ENCODE results near the gene SNX5.
A peak's percentile ranks its signal among the peaks of the same experiment; 100 is the strongest.

Gene SNX5

GRCh38 chr20:17912916-17913315, 55.7 kb downstream of the SNX5 start:
- H3K4ac ChIP-seq (ENCODE audit: low read depth in 1 of 2, low read length in 2 of 2) = no peak overlapping the region
- no peak overlapping the region for H2AK5ac ChIP-seq (ENCODE audit: low read length, severe bottlenecking)
- no peak overlapping the region for H2BK5ac ChIP-seq (ENCODE audit: low read depth, low read length, poor library complexity, severe bottlenecking)
- H3K4me2 ChIP-seq (ENCODE audit: low read length, poor library complexity, severe bottlenecking) = no peak overlapping the region
- no peak for DNase-seq
- H2BK12ac ChIP-seq (ENCODE audit: low read length in 2 of 2) = no peak overlapping the region
- WGBS = 70% methylated on average over 2 of the region's 2 CpGs
- no peak overlapping the region for H3K18ac ChIP-seq (ENCODE audit: low read depth in 1 of 2, low read length in 2 of 2)
- H3K36me3 ChIP-seq (ENCODE audit: control insufficient read depth in 1 of 2, insufficient read depth in 2 of 2, low read depth in 1 of 2, low read length in 2 of 2) = no peaks in the 10 kb centered on the region
- no peak overlapping the region for H3K27ac ChIP-seq (ENCODE audit: low read length, poor library complexity, severe bottlenecking)
- H2BK120ac ChIP-seq (ENCODE audit: low read depth, low read length) = no peak overlapping the region
- H2BK15ac ChIP-seq (ENCODE audit: low read depth, poor library complexity, severe bottlenecking) = no peak overlapping the region
- no peaks in the 10 kb centered on the region for H3K27me3 ChIP-seq (ENCODE audit: control insufficient read depth in 1 of 2, insufficient read depth in 1 of 2, low read length in 2 of 2)
- H3K14ac ChIP-seq (ENCODE audit: low read length in 2 of 2) = no peak overlapping the region
- no peaks in the 10 kb centered on the region for H3K9me3 ChIP-seq (ENCODE audit: control insufficient read depth, low read length)
- H3K79me1 ChIP-seq (replicated peaks; ENCODE audit: low read length, poor library complexity, severe bottlenecking) = no peaks in the 10 kb centered on the region
- peak overlapping the region; percentile 2 for H3K9ac ChIP-seq (ENCODE audit: low read length)
- H3K4me1 ChIP-seq (ENCODE audit: control insufficient read depth, insufficient read depth, low read depth, low read length) = peaks cover 2% of the 10 kb centered on the region
- no peak overlapping the region for H3K23ac ChIP-seq (ENCODE audit: low read length in 2 of 2)
- H4K91ac ChIP-seq (ENCODE audit: low read length) = no peak overlapping the region
- H4K8ac ChIP-seq (ENCODE audit: low read length) = no peak overlapping the region
- no peak overlapping the region for H2AFZ ChIP-seq (ENCODE audit: low read depth, low read length)
- H3K4me3 ChIP-seq (ENCODE audit: insufficient read depth in 1 of 2, low read depth in 1 of 2, low read length in 2 of 2) = no peak overlapping the region

- H3K4me3 ChIP-seq (ENCODE audit: insufficient read depth in 1 of 2, low read depth in 1 of 2, low read length in 2 of 2) = no peak overlapping the region
- no peak overlapping the region for H2BK12ac ChIP-seq (ENCODE audit: low read length in 2 of 2)
- no peak overlapping the region for H3K4me2 ChIP-seq (ENCODE audit: low read length, poor library complexity, severe bottlenecking)
- no peak overlapping the region for H2BK5ac ChIP-seq (ENCODE audit: low read depth, low read length, poor library complexity, severe bottlenecking)
- no peak overlapping the region for H4K8ac ChIP-seq (ENCODE audit: low read length)
- no peaks in the 10 kb centered on the region for H3K79me1 ChIP-seq (replicated peaks; ENCODE audit: low read length, poor library complexity, severe bottlenecking)
- no peak overlapping the region for H4K91ac ChIP-seq (ENCODE audit: low read length)
- H3K4ac ChIP-seq (ENCODE audit: low read depth in 1 of 2, low read length in 2 of 2) = no peak overlapping the region
- H2AFZ ChIP-seq (ENCODE audit: low read depth, low read length) = no peak overlapping the region
- no peaks in the 10 kb centered on the region for H3K27me3 ChIP-seq (ENCODE audit: control insufficient read depth in 1 of 2, insufficient read depth in 1 of 2, low read length in 2 of 2)
- H2BK120ac ChIP-seq (ENCODE audit: low read depth, low read length) = no peak overlapping the region
- no peak overlapping the region for H2BK15ac ChIP-seq (ENCODE audit: low read depth, poor library complexity, severe bottlenecking)
- H2AK5ac ChIP-seq (ENCODE audit: low read length, severe bottlenecking) = no peak overlapping the region
- no peak overlapping the region for H3K27ac ChIP-seq (ENCODE audit: low read length, poor library complexity, severe bottlenecking)
- no peak overlapping the region for H3K14ac ChIP-seq (ENCODE audit: low read length in 2 of 2)
- H3K4me1 ChIP-seq (ENCODE audit: control insufficient read depth, insufficient read depth, low read depth, low read length) = peaks cover 2% of the 10 kb centered on the region
- no peaks in the 10 kb centered on the region for H3K36me3 ChIP-seq (ENCODE audit: control insufficient read depth in 1 of 2, insufficient read depth in 2 of 2, low read depth in 1 of 2, low read length in 2 of 2)
- H3K9me3 ChIP-seq (ENCODE audit: control insufficient read depth, low read length) = no peaks in the 10 kb centered on the region
- WGBS = 65% methylated on average over 4 of the region's 4 CpGs
- no peak overlapping the region for H3K9ac ChIP-seq (ENCODE audit: low read length)
- no peak overlapping the region for H3K23ac ChIP-seq (ENCODE audit: low read length in 2 of 2)
- no peak for DNase-seq
- H3K18ac ChIP-seq (ENCODE audit: low read depth in 1 of 2, low read length in 2 of 2) = no peak overlapping the region
These were observed 56.7 kb downstream of the SNX5 start for GRCh38 chr20:17911927-17912326.

GRCh38 chr20:17910828-17911294, 57.7 kb downstream of the SNX5 start:
- Histone ChIP-seq H3K4me3 (ENCODE audit: insufficient read depth in 1 of 2, low read depth in 1 of 2, low read length in 2 of 2) (no peak overlapping the region), H3K9ac (ENCODE audit: low read length) (peak overlapping the region; percentile 48), H2BK15ac (ENCODE audit: low read depth, poor library complexity, severe bottlenecking) (no peak overlapping the region), H3K9me3 (ENCODE audit: control insufficient read depth, low read length) (no peaks in the 10 kb centered on the region), H4K91ac (ENCODE audit: low read length) (no peak overlapping the region), H3K36me3 (ENCODE audit: control insufficient read depth in 1 of 2, insufficient read depth in 2 of 2, low read depth in 1 of 2, low read length in 2 of 2) (no peaks in the 10 kb centered on the region), H3K14ac (ENCODE audit: low read length in 2 of 2) (peak overlapping the region in 1 of 2 experiments; percentile 80), H3K27me3 (ENCODE audit: control insufficient read depth in 1 of 2, insufficient read depth in 1 of 2, low read length in 2 of 2) (no peaks in the 10 kb centered on the region), H2BK12ac (ENCODE audit: low read length in 2 of 2) (no peak overlapping the region), H3K18ac (ENCODE audit: low read depth in 1 of 2, low read length in 2 of 2) (peak overlapping the region in 1 of 2 experiments; percentile 66), H3K79me1 (replicated peaks; ENCODE audit: low read length, poor library complexity, severe bottlenecking) (no peaks in the 10 kb centered on the region), H3K27ac (ENCODE audit: low read length, poor library complexity, severe bottlenecking) (no peak overlapping the region), H3K4me2 (ENCODE audit: low read length, poor library complexity, severe bottlenecking) (no peak overlapping the region), H3K4me1 (ENCODE audit: control insufficient read depth, insufficient read depth, low read depth, low read length) (peaks cover 2% of the 10 kb centered on the region), H3K23ac (ENCODE audit: low read length in 2 of 2) (no peak overlapping the region), H2AK5ac (ENCODE audit: low read length, severe bottlenecking) (no peak overlapping the region), H2AFZ (ENCODE audit: low read depth, low read length) (no peak overlapping the region), H4K8ac (ENCODE audit: low read length) (no peak overlapping the region), H2BK5ac (ENCODE audit: low read depth, low read length, poor library complexity, severe bottlenecking) (no peak overlapping the region), H3K4ac (ENCODE audit: low read depth in 1 of 2, low read length in 2 of 2) (no peak overlapping the region), H2BK120ac (ENCODE audit: low read depth, low read length) (peak overlapping the region; percentile 42)
- peak; percentile 92 for DNase-seq
- 39% methylated on average over 6 of the region's 6 CpGs for WGBS

GRCh38 chr20:17909869-17910321, 58.7 kb downstream of the SNX5 start:
- no peak overlapping the region for H4K91ac ChIP-seq (ENCODE audit: low read length)
- H3K36me3 ChIP-seq (ENCODE audit: control insufficient read depth in 1 of 2, insufficient read depth in 2 of 2, low read depth in 1 of 2, low read length in 2 of 2) = no peaks in the 10 kb centered on the region
- no peak for DNase-seq
- H2BK15ac ChIP-seq (ENCODE audit: low read depth, poor library complexity, severe bottlenecking) = no peak overlapping the region
- H3K18ac ChIP-seq (ENCODE audit: low read depth in 1 of 2, low read length in 2 of 2) = no peak overlapping the region
- H3K4me3 ChIP-seq (ENCODE audit: insufficient read depth in 1 of 2, low read depth in 1 of 2, low read length in 2 of 2) = no peak overlapping the region
- peak overlapping the region in 1 of 2 experiments; percentile 59 for H3K23ac ChIP-seq (ENCODE audit: low read length in 2 of 2)
- peak overlapping the region; percentile 48 for H3K9ac ChIP-seq (ENCODE audit: low read length)
- H2BK120ac ChIP-seq (ENCODE audit: low read depth, low read length) = no peak overlapping the region
- no peak overlapping the region for H3K14ac ChIP-seq (ENCODE audit: low read length in 2 of 2)
- WGBS = 92% methylated on average over 1 of the region's 4 CpGs
- no peaks in the 10 kb centered on the region for H3K27me3 ChIP-seq (ENCODE audit: control insufficient read depth in 1 of 2, insufficient read depth in 1 of 2, low read length in 2 of 2)
- H3K27ac ChIP-seq (ENCODE audit: low read length, poor library complexity, severe bottlenecking) = no peak overlapping the region
- H4K8ac ChIP-seq (ENCODE audit: low read length) = no peak overlapping the region
- H3K4ac ChIP-seq (ENCODE audit: low read depth in 1 of 2, low read length in 2 of 2) = no peak overlapping the region
- H2BK5ac ChIP-seq (ENCODE audit: low read depth, low read length, poor library complexity, severe bottlenecking) = no peak overlapping the region
- H3K4me1 ChIP-seq (ENCODE audit: control insufficient read depth, insufficient read depth, low read depth, low read length) = peaks cover 2% of the 10 kb centered on the region
- no peak overlapping the region for H2AFZ ChIP-seq (ENCODE audit: low read depth, low read length)
- no peaks in the 10 kb centered on the region for H3K9me3 ChIP-seq (ENCODE audit: control insufficient read depth, low read length)
- H2BK12ac ChIP-seq (ENCODE audit: low read length in 2 of 2) = no peak overlapping the region
- H3K79me1 ChIP-seq (replicated peaks; ENCODE audit: low read length, poor library complexity, severe bottlenecking) = no peaks in the 10 kb centered on the region
- no peak overlapping the region for H3K4me2 ChIP-seq (ENCODE audit: low read length, poor library complexity, severe bottlenecking)
- no peak overlapping the region for H2AK5ac ChIP-seq (ENCODE audit: low read length, severe bottlenecking)

Measured in mesenchymal stem cell (in vitro differentiated cells and primary cell).